ENCODE measurements around the gene APBA2.

APBA2 gene

DNA sequence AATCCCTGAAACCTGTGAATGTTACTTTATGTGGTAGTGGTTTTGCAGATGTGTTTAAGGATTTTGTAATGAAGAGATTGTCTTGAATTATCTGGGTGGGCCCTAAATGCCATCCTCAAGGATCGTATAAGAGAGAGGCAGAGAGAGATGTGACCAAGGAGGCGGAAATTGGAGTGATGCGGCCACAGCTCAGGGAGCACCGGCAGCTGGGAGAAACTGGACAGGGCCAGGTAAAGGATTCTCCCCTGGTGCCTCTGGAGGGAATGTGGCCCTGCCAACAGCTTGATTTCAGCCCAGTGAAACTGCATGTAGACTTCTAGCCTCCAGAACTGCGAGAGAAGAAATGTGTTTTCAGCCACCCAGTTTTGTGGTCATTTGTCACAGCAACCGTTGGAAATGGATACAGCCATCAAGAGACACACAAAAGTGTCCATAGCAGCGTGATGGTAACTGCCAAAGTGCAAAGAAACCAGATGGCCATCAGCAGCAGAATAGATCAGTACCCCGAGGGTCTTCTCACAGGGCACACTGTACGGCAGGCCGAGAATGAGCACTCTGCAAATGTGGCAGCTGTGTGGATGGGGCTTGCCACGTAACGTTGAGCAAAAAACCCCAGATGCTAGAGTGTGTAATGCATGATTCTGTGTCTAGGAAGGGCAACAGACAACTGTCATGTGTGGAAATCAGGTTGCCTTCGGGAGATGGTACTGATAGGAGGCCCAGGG is 12.2 kb downstream of the APBA2 start:
- no peak for DNase-seq

DNA sequence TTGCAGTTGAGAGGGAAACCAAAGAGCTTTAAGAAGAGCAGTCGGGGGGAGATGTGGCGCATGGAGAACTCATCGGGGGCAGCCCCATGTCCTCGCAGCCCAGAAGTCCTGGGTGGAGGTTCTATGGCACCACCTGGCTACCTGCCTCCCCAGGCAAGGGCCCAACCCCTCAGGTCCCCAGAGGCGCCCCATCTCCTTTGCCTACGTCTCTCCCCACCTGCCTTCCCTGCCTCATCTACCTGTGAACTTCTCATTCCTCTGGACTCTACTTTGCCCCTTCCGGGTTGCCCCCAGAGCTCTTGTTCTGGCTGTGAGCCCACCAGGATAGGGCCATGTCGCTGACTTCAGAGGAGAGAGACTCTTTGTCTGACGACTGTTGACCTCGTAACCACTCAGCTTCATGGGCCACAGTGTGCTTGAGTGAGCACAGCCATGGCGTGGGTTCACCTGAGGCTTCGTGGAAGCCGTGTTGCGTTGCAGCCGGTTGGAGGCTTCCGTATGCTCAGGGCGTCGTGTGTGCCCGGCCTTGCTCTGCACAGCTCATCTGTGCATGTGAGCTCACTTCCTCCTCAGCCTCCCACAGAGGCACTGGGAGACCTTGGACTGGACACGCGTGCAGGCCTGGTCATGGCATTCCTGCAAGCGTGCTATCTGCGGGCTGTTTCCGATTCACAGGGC is 13.4 kb downstream of the APBA2 start:
- no peak for DNase-seq

- no peak for DNase-seq
Measured at GRCh38 chr15:28900041-28900891, 14.5 kb downstream of the APBA2 start.

- DNase-seq = no peak
Measured at GRCh38 chr15:28900892-28901586, 15.3 kb downstream of the APBA2 start.

DNA sequence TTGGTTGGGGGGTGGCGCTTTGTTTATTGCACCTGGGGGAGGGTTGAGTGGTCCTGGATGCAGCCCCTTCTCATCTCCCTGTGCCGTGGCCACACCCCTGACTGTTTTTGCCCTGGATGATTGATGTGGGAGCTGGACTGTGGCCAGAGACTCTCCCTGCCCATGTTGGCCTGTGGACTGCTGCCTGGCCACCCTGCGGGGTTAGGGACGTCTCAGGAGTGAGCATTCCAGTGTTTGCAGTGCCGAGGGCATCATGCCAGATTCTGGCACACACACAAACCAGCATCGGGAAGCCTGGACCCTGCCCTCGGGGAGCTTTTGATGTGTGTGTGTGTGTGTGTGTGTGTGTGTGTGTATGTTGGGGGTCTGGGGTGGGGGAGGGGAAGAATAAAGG is 15.8 kb downstream of the APBA2 start:
- no peak for DNase-seq

DNA sequence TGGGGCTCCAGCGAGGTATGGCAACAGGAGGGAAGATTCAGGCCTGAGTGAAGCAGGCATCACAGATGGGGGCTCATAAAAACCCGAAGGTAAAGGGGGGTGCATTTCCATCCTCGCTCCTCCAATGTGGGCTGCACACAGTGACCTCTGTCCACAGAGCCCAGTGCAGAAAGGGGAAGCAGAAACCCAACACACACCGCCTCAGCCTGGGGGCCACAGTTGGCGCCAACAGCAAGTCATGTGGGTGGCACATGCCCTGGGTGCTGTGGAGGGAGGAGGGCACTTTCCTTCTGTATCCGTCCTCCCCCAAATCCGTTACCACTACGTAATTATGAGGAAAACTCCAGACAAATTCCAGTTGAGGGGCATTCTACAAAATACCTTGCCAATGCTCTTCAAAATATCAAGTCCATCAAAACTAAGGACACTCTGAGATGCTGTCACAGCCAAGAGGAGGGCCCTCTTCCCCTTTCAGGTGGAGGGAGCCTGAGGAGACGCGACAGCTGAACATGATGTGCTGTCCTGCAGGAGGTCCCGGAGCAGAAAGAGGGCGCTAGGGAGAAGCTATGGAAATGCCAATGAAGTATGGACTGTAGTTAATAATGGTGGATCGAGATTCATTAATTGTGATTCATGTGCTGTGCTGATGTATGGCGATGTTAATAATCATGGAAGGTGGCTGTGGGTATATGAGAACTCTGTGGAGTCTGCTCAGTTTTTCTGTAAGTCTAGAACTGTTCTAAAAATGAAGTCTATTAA is 16.4 kb downstream of the APBA2 start:
- DNase-seq = no peak

DNA sequence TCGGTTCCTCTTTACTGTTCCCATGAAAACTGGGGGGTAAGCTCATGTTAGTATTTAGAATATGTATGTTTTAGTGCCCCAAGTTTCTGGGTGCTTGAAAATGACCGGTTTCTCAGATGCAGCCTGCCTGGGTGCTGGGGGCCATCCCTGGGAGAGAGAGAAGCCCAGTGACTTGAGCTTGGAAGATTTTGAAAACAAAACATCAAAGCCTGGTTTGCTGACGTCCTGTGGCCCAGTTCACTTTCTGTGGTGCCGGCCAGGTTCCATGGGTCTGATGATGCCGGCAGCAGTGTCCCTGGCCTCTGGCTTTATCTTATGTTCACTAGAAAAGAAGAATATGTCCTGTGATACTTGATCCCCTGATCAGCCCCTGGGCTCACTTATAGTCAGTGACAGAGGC is 17.1 kb downstream of the APBA2 start:
- DNase-seq = no peak

DNA sequence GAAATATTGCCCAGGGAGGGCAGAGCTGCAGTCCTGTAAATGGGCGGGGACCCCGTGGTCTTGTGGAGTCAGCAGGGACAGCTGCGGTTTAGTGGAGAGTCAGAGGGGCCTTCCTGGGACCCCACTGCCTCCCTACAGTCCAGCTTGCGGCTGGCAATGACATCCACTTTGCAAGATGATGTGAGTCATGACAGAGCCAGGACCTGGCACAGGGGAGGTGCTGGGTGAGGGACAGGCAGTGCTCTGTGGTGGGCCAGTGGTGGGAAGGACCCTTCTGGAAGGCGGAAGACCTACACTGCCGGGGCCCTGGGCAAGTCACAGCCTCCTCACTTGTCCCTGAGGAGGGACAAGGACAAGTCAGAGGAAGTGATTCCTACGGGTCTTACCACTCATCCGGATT is 17.8 kb downstream of the APBA2 start:
- DNase-seq = no peak

DNA sequence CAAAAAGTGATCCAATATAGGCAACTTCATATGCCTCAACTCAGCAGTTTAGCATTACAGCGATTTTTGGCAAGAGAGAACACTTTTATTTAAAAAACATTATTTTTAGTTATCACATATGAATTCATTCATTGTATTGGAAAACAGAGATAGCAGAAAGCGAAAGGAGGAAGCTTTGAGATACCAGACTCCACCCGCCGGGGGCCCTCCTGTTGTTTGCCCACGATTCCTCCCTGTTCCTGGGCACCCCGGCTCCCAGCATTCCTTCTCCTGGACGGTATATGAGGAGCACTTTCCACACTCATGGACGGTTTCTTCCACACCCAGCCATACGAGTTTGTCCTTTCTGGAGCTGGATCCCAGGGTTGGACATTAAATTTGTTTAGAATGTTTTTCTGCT is 18.2 kb downstream of the APBA2 start:
- DNase-seq = no peak

GRCh38 chr15:28904541-28905315 is 19.0 kb downstream of the APBA2 start:
- DNase-seq = no peak

GRCh38 chr15:28907338-28907960 is 21.7 kb downstream of the APBA2 start:
- DNase-seq = no peak

DNA sequence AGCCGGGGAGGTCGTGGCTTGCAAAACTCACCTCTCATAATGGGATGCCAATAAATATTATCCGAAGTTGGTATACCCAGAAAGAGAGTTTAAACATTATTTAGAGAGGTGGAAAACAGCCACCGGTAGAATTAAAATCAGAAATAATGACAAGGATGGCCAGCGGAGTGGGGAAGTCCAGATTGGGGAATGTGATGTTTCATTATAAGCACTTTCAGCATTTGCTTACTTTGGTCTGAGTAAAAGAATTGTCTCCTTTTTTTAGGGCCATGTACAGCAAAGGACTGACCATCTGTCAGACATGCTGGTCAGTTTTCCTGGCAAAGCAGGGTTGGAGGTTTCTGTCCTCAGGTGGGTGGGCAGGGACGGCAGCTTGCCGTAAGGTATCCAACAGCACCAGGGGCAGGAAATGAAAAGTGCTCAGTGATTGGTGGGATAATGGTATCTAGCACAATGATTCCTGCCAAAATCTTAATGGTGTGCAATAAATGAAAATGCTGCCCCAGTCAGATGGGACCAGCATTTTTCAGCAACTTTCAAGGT is 24.3 kb downstream of the APBA2 start:
- DNase-seq = no peak

GRCh38 chr15:28911310-28911931 is 25.6 kb downstream of the APBA2 start:
- no peak for DNase-seq

GRCh38 chr15:28912422-28912821 is 26.6 kb downstream of the APBA2 start:
- no peak for DNase-seq

- DNase-seq = no peak
Measured at GRCh38 chr15:28913171-28913765, 27.5 kb downstream of the APBA2 start.

- DNase-seq = no peak
Measured at GRCh38 chr15:28914046-28914445, 28.3 kb downstream of the APBA2 start.

GRCh38 chr15:28914483-28915023 is 28.8 kb downstream of the APBA2 start:
- no peak for DNase-seq

DNA sequence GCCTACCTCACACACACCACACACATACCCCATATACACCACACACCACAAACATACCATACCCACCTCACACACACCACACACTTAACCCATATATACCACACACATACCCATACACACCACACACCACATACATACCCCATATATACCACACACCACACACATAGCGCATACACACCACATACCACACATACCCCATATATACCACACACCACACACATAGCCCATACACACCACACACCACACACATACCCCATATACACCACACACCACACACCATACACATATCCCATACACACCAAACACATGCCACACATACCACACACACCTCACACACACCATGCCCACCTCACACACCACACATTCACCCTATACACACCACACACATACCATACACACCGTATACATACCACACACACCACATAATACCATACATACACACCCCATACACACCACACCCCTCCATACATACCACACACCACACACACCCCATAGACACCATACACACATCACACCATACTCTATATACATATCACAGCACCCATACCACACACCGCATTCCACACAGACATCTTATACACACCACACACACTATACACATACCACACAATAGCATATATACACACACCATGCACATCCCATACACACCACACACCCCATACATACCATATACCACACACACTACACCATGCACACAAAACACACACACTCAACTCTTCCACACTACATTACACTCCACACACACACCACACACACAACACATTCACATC is 29.5 kb downstream of the APBA2 start:
- DNase-seq = no peak

DNA sequence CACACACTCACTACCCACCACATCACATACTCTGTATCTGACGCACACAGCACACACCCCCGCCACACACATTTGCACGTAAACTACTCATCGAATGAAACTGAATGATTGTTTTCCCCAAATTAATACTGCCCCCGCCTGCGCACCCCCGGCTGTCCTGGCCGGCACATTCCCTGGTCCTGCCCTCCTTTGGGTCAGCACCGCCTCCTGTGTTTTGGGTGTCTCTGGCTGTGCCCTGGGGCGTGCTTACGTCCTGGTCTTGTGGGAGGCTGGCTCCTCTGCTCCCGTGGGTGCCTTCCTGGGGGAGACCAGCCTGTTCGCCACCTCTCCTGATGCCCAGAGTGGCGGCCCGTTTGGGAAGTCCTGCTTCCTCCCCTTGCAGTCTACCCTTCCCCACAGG is 30.2 kb downstream of the APBA2 start:
- DNase-seq = no peak

Measured in CD4-positive, alpha-beta T cell treated with Interleukin-21 for 1 hour (primary cell).